ENCODE measurements around the gene BHMT.
"Not testable (repeated sequence)": the region's sequence is repeated elsewhere in the genome, so short reads cannot be mapped to it uniquely, and the experiment has no call there.

Gene BHMT

GRCh38 chr5:79112703-79113058 lies 1.1 kb downstream of the BHMT start:
- no peak for DNase-seq

DNA sequence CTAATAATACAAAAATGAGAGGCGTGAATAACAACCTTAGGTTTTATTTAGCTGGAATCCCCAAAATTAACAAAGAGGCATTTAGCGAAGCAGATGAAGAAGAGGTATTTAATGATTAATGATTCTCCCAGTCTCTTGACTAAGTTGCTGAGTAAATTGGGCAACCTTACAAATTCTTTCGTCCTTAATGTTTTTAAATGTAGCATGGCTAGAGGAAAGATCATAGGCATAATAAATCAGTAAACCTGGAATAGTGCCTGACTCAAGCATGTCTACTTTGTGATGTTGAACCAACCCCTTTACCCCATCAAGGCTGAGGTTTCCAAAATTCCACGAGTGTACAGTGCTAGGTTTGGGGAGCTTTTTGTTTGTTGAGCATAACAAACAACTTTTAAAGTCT lies 7.9 kb downstream of the BHMT start:
- DNase-seq: no peak

- DNase-seq: no peak
These were observed 8.6 kb downstream of the BHMT start for GRCh38 chr5:79120221-79120620.

DNA sequence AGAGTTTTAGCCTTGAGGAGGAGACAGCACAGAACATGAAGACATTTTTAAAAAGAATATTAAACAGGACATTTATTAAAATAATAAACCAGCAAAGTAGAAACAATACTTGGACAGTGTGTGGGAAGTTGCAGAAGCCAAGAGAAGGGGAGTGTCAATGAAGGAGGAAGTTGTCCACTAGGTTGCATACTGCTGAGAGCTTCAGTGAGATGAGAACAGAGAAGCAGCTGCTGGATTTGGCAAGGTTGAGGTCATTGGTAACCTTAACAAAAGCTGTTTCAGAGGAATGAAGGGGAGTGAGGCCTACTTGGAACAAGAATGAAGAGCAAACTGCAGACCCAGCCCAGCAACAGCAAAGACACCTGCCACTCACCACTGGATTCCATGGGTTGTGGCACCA lies 11.4 kb downstream of the BHMT start:
- DNase-seq: no peak

GRCh38 chr5:79124607-79125006 lies 13.0 kb downstream of the BHMT start:
- DNase-seq: no peak

DNA sequence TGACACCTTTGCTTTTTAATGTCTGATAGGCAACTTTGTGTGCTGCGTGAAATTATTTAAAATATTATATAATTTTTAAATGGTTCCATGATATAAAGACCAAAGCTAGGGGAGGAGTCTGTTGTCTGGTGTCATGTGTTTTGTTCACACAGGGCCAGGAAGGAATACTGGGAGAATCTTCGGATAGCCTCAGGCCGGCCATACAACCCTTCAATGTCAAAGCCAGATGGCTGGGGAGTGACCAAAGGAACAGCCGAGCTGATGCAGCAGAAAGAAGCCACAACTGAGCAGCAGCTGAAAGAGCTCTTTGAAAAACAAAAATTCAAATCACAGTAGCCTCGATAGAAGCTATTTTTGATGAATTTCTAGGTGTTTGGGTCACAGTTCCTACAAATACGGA lies 19.2 kb downstream of the BHMT start:
- no peak for DNase-seq

DNA sequence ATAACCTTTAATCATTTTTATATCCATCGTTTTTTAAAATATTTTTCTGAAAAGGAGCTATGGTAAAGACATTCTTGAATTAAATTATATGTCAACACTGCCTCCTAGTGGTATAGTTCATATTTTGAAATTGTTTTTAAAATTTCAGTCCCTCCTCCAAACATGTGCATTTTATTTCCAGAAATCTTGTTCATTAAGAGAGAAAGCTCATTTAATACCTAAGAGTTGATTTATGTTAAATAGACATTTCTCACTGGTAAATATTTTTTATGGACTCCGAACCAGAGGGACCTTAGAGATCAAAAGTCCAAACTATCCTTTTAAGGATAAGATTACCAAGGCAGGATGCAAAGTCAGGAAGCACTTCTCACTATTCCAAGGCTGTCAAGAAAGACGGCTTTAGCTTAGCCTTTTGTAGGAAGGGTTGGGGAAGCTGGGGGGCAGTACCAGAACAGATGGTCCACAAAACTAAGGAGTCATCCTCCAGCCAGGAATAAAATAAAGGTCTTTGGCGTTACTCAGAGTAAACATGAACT lies 21.6 kb downstream of the BHMT start:
- DNase-seq: peak in 1 of 2 donors; percentile 6

DNA sequence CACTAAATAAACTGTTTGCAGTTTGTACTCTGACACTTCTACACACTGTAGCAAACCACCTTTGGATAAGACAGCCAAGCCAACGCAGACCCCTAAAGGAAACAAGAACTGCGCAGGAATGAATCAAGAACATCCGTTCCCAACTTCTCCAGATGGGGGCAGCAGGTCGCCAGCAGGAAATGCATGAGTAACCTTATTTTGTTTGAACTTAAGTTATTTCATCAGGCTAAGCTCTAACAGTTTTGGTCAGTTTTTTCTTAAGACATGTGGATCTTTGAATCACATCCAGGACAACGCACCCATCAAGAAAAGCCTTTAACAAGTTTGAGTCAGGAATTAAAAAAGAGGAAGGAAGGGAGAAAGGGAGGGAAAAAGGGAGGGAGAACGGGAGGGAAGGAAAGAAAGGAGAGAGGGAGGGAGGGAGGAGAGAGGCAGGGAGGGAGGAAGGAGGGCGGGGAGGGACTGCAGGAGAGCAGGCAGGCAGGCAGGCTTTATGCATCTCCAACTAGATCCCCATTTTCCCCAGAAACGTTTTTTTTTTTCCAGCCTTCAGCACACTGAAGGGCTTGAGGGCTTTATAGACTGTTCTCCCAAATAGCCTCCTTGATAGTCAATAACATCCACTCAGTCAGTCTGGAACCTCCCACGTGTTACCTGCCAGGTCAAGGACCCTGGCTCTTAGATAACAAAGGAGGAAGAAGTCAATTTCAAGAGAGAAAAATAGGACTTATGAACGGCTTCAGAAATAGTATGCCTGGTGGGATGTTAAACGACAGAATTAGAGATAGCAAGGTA lies 22.2 kb downstream of the BHMT start:
- DNase-seq: peak; percentile 3 to 56

- no peak for DNase-seq
These were observed 24.4 kb downstream of the BHMT start for GRCh38 chr5:79135790-79136553.

GRCh38 chr5:79136618-79137017 lies 25.0 kb downstream of the BHMT start:
- no peak for DNase-seq

GRCh38 chr5:79140553-79140952 lies 28.9 kb downstream of the BHMT start:
- DNase-seq: no peak

DNA sequence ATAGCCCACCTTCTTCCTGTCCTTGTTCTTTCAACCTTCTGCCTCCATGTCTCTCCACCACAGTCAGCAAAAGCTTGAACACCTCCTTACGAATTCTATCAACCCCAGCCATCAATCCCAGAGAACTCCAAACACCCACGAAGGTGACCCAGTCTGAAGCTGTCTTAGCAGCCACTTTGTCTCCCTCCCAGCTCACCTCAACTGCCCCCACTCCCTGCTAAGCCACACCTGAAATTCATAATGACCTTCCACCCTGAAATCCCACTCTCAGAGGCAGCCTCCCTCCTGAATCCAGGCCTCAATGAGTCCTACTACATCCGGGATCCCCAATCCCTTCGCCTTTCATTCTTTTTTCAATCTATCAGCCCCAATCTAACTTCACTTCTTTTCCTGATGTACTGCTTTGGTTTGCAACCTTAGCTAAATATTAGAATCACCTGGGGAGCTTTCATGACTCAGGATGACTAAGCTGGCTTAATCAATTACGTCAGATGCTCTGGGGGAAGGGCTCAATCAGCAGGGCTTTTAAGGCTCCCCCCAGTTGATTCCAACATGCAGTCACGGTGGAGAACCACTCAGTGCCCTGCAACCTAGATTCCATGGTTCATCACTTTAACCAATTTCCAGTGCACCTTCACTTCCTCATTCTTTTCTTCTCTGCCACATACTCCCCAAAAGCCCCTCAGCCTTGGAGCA lies 32.2 kb downstream of the BHMT start:
- DNase-seq: no peak

DNA sequence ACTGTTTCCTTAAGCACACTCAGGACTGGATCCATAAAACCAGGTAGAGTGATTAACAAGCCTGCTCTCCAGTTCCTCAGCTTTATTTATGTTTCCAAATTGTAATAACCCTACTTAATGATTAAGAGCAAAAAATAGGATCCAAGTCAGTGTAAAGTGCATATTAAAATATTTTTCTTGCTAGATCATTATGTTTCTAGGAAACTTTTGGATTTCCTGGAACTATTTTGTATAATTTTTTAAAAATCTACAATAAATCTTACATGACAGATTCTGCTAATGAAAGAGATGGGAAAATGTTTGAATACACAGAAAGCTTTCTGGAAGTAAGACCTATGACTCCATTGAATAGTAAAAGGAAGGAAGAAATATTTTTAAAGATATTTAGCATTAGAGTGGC lies 35.5 kb downstream of the BHMT start:
- no peak for DNase-seq

DNA sequence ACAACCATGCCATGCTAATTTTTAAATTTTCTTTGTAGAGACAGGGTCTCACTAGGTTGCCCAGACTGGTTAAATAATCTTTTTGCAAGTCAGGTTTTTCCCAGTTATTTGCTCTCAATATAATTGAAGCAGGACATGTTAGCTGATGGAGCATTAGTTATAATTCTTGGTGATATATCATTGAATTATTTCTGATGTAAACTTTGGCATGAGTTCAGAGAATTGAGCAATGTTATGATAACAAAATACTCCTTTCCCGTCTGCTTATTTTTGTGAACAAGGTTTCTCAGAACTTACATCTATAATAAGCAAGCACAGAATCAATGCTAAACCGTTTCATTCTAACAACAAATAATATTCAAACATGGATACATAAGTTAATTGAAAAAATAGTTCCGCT lies 37.8 kb downstream of the BHMT start:
- DNase-seq: no peak

DNA sequence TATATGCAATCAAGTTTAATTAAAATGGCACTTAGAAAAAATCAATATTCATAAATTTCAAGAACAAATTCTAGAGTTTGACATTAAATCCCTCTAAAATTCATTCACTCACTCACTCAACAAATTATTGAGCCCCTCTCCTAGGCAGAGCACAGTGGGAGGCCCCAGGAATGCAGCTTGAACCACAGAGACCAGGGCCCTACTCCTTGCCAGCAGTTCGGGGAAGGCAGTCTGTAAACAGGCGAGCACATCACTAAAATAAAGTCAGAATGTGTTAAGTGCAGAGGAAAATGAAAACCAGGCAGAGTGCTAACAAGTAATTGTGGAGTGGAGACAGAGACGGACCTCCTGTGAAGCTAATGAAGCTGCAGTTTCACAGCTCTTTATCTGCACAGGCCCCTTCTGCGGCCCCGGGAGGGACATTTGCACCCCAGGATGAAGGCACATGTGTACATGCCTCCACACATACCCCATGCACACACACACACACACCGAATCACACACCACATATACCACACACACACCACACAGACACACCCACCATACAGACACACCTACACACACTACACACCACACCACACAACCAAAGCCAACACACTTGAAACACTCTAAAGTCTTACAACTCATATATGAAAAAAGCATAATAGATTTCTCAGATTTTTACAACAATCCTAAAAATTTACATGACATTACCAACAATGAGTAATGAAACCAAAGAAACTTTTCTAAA lies 40.5 kb downstream of the BHMT start:
- no peak for DNase-seq

GRCh38 chr5:79157305-79157704 lies 45.7 kb downstream of the BHMT start:
- no peak for DNase-seq

- DNase-seq: not testable (repeated sequence)
These were observed 50.0 kb downstream of the BHMT start for GRCh38 chr5:79161647-79162046.

GRCh38 chr5:79168031-79168430 lies 56.4 kb downstream of the BHMT start:
- no peak for DNase-seq

GRCh38 chr5:79170661-79171060 lies 59.1 kb downstream of the BHMT start:
- no peak for DNase-seq

DNA sequence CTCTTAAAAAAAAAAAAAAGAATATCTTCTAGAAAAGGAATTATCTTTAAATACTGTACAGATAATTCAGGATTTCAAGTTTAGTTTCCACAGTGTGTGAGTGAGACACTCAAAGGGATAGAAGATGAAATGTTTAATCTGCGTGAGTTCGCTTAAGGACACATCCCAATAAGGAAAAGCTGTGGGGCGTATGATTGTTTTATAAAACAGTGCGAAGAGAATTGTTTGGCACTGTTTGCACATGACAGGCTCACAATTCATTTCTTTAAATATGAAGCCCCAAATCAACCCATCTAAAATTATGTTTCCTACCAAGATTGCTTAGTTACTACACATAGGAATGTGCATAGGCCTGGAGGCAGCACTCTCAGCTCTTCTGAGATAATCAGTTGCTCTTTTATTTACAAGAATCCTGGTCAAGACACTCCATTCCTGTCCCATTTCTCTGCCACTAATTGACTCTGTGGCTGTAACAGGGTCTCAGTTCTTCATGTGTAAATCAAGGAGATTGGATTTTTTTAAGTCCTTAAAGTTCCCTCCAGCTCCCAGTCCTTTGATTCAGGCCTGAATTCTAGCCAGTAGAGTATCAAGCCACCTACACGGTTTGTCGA lies 60.1 kb downstream of the BHMT start:
- no peak for DNase-seq

GRCh38 chr5:79172269-79172668 lies 60.7 kb downstream of the BHMT start:
- DNase-seq: no peak

GRCh38 chr5:79173626-79174025 lies 62.0 kb downstream of the BHMT start:
- DNase-seq: no peak
